Loucy (cell line): ENCODE results near the gene ACAN.

Experiments
- H2AFZ ChIP-seq: fragments of 200-600 bp; sonication (generic); 2 replicates; pipeline ENCODE4 v1.6.0; 2016; ENCODE audit warnings: antibody characterized with exemption, mild to moderate bottlenecking, low read length, moderate library complexity
- H3F3A ChIP-seq: fragments of 200-600 bp; 2 replicates; pipeline ENCODE4 v1.6.0; 2016; ENCODE audit warnings: antibody characterized with exemption, low read depth, mild to moderate bottlenecking
- H3K27me3 ChIP-seq: fragments of 200-600 bp; sonication (generic); 2 replicates; pipeline ENCODE4 v1.6.1; 2014; ENCODE audit warnings: low read length, mild to moderate bottlenecking; ENCODE audit not compliant: insufficient read depth, poor library complexity, severe bottlenecking
- H3K36me3 ChIP-seq: fragments of 200-600 bp; sonication (generic); 2 replicates; pipeline ENCODE4 v1.6.1; 2016; ENCODE audit warnings: low read length; ENCODE audit not compliant: insufficient read depth
- H3K4me1 ChIP-seq: fragments of 200-600 bp; sonication (generic); 2 replicates; pipeline ENCODE4 v1.5.1; 2014; ENCODE audit warnings: low read length, mild to moderate bottlenecking; ENCODE audit not compliant: insufficient read depth, poor library complexity, severe bottlenecking
- H3K4me2 ChIP-seq: fragments of 200-600 bp; sonication (generic); 2 replicates; pipeline ENCODE4 v1.6.0; 2014; ENCODE audit warnings: antibody characterized with exemption, low read length, low read depth, mild to moderate bottlenecking; ENCODE audit not compliant: poor library complexity, severe bottlenecking
- H3K4me3 ChIP-seq: fragments of 200-600 bp; sonication (generic); 2 replicates; pipeline ENCODE4 v1.5.1; 2014; ENCODE audit warnings: low read length, mild to moderate bottlenecking, mixed read lengths; ENCODE audit not compliant: poor library complexity, severe bottlenecking
- H3K79me2 ChIP-seq: fragments of 200-600 bp; sonication (generic); 2 replicates; pipeline ENCODE4 v1.6.1; 2014; ENCODE audit warnings: low read length; ENCODE audit not compliant: insufficient read depth
- H3K9ac ChIP-seq: fragments of 200-600 bp; sonication (generic); 2 replicates; pipeline ENCODE4 v1.6.0; 2014; ENCODE audit warnings: mild to moderate bottlenecking, low read depth, low read length, moderate library complexity; ENCODE audit not compliant: poor library complexity, severe bottlenecking
- H3K9me2 ChIP-seq: fragments of 200-600 bp; sonication (generic); replicated peaks from 2 replicates; pipeline ENCODE4 v1.6.1; 2016; ENCODE audit warnings: low read depth, low read length, mixed read lengths
- H3K9me3 ChIP-seq: fragments of 200-600 bp; sonication (generic); 2 replicates; pipeline ENCODE4 v1.6.1; 2014; ENCODE audit warnings: mild to moderate bottlenecking, antibody characterized with exemption, low read length, low read depth; ENCODE audit not compliant: insufficient read depth
- H4K20me1 ChIP-seq: fragments of 200-600 bp; sonication (generic); 2 replicates; pipeline ENCODE4 v1.6.0; 2014; ENCODE audit warnings: antibody characterized with exemption, low read length, mild to moderate bottlenecking; ENCODE audit not compliant: insufficient read depth, poor library complexity, severe bottlenecking
- EZH2phosphoT487 ChIP-seq: fragments of 200-600 bp; IDR thresholded peaks from 2 replicates; pipeline ENCODE4 v1.6.1; 2018; ENCODE audit warnings: antibody characterized with exemption, mild to moderate bottlenecking, moderate library complexity, borderline replicate concordance
- TF ChIP-seq, protein P1 (sequence below): fragments of 200-600 bp; sonication (generic); conservative IDR thresholded peaks from 2 replicates; pipeline ENCODE4 v1.5.1; 2014; ENCODE audit warnings: mild to moderate bottlenecking, antibody characterized with exemption, low read length

ACAN gene

DNA sequence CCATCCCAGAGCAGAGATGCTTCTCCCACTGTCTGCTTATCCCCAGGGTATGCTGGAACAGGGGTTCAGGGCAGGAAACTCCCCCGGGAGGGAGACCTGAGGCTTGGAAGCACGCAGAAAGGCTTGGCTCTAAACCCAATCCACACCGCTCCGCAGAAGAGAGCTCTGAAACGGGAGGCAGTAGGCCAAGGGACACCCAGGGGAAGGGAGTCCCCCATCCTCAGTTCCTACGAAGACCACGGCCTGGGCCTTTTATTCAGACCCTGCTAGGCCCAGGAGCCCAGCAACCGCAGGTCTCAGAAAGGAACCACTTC is 93.9 kb downstream of the ACAN start:
- H3K9ac ChIP-seq = peak overlapping the region; percentile 26
- H3K9me3 ChIP-seq = no peaks in the 10 kb centered on the region
- no peaks in the 10 kb centered on the region for H3F3A ChIP-seq
- H3K79me2 ChIP-seq = no peaks in the 10 kb centered on the region
- TF ChIP-seq, protein P1, sequence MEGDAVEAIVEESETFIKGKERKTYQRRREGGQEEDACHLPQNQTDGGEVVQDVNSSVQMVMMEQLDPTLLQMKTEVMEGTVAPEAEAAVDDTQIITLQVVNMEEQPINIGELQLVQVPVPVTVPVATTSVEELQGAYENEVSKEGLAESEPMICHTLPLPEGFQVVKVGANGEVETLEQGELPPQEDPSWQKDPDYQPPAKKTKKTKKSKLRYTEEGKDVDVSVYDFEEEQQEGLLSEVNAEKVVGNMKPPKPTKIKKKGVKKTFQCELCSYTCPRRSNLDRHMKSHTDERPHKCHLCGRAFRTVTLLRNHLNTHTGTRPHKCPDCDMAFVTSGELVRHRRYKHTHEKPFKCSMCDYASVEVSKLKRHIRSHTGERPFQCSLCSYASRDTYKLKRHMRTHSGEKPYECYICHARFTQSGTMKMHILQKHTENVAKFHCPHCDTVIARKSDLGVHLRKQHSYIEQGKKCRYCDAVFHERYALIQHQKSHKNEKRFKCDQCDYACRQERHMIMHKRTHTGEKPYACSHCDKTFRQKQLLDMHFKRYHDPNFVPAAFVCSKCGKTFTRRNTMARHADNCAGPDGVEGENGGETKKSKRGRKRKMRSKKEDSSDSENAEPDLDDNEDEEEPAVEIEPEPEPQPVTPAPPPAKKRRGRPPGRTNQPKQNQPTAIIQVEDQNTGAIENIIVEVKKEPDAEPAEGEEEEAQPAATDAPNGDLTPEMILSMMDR = no peak
- TF ChIP-seq EZH2phosphoT487 = no peak
- H4K20me1 ChIP-seq = peaks cover 2% of the 10 kb centered on the region
- H3K36me3 ChIP-seq = peaks cover 14% of the 10 kb centered on the region; the same call in 1 of the 2 replicates
- no peak overlapping the region for H2AFZ ChIP-seq
- peak overlapping the region; percentile 62 for H3K4me2 ChIP-seq
- H3K4me3 ChIP-seq = peak overlapping the region; percentile 30
- no peaks in the 10 kb centered on the region for H3K9me2 ChIP-seq
- H3K27me3 ChIP-seq = no peaks in the 10 kb centered on the region
- peaks cover 23% of the 10 kb centered on the region for H3K4me1 ChIP-seq

- no peaks in the 10 kb centered on the region for H3K9me3 ChIP-seq
- no peaks in the 10 kb centered on the region for H3K79me2 ChIP-seq
- H3K9ac ChIP-seq = no peak overlapping the region
- H3K9me2 ChIP-seq = no peaks in the 10 kb centered on the region
- H3F3A ChIP-seq = no peaks in the 10 kb centered on the region
- no peak for TF ChIP-seq EZH2phosphoT487
- TF ChIP-seq, protein P1 = peak; percentile 58
- H3K36me3 ChIP-seq = peaks cover 19% of the 10 kb centered on the region; the same call in 1 of the 2 replicates
- H3K4me2 ChIP-seq = peak overlapping the region; percentile 62
- H2AFZ ChIP-seq = no peak overlapping the region
- H4K20me1 ChIP-seq = peaks cover 2% of the 10 kb centered on the region
- peaks cover 23% of the 10 kb centered on the region for H3K4me1 ChIP-seq
- H3K27me3 ChIP-seq = no peaks in the 10 kb centered on the region
- H3K4me3 ChIP-seq = no peak overlapping the region
Observed at GRCh38 chr15:88897456-88898194, 94.4 kb downstream of the ACAN start.

GRCh38 chr15:88898736-88899135 is 95.5 kb downstream of the ACAN start:
- Histone ChIP-seq H3K4me3 (no peak overlapping the region), H3K27me3 (no peaks in the 10 kb centered on the region), H3K36me3 (peaks cover 26% of the 10 kb centered on the region; the same call in 1 of the 2 replicates), H3K9me3 (no peaks in the 10 kb centered on the region), H3K4me2 (no peak overlapping the region), H4K20me1 (peaks cover 2% of the 10 kb centered on the region), H3K4me1 (peaks cover 23% of the 10 kb centered on the region), H3K79me2 (no peaks in the 10 kb centered on the region; the same call in 1 of the 2 replicates), H3K9ac (no peak overlapping the region), H2AFZ (no peak overlapping the region), H3K9me2 (no peaks in the 10 kb centered on the region), H3F3A (no peaks in the 10 kb centered on the region)
- TF ChIP-seq EZH2phosphoT487 = no peak
- TF ChIP-seq, protein P1 = no peak
